HG03558 (cell line): ENCODE results near the gene CLDN2.
"Not testable (repeated sequence)": the region's sequence is repeated elsewhere in the genome, so short reads cannot be mapped to it uniquely, and the experiment has no call there.

Experiments
- ATAC-seq: cut with Tn5 transposase; IDR thresholded peaks from one replicate; pipeline ENCODE4 v1.9.1; 2021; ENCODE audit warnings: moderate number of reproducible peaks; ENCODE audit not compliant: unreplicated experiment; ENCODE audit errors: extremely low read depth

CLDN2 gene

GRCh38 chrX:106955004-106955772 is 35.0 kb downstream of the CLDN2 start:
- no peak for ATAC-seq

DNA sequence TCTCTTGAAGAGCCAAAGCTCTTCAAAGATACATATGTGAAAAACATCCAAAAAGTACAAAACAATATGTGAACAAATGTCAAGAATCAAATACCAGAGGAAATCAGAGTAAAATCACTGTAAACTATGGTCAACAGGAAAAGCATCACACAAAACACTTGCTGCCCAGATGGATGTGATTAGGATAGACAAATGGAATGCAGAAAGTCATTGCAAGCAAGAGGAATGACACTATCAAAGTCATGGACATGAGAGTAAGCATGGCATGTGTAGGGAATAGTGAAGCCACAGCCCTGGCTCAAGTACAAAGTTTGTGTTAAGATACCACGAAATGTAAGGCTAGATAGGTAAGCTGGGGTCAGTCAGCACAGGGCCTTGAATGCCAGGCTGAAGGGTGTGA is 37.7 kb downstream of the CLDN2 start:
- ATAC-seq: no peak

GRCh38 chrX:106959901-106960300 is 39.7 kb downstream of the CLDN2 start:
- ATAC-seq: no peak

DNA sequence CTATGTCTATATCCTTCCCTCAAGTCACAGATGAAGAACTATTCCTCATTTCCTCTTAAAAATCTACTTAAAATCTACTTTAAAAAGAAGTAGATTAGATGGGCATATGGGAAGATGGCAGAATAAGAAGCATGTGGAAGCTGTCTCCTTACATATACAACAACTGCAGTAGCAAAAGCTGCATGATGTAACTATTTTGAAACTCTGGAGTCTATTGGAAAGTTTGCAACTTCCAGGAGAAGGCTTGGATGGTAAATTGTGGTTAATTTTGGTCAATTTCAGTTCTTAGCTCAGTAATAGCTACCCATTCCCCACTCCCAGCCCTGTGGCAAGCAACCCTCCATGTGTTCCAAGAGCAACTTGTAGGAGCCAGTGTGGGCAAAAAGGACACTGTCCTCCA is 42.9 kb downstream of the CLDN2 start:
- no peak for ATAC-seq

GRCh38 chrX:106964290-106964689 is 44.1 kb downstream of the CLDN2 start:
- no peak for ATAC-seq

DNA sequence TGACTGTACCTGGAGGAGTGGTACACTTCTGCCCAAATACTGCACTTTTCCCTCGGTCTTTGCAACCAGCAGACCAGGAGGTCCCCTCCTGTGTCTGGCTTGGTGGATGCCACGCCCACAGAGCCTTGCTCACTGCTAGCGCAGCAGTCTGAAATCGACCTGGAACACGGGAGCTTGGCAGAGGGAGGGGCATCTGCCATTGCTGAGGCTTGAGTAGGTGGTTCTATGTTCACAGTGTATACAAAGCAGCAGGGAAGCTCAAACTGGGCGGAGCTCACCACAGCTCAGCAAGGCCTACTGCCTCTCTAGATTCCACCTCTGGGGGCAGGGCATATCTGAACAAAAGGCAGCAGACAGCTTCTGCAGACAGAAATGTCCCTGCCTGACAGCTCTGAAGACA is 46.3 kb downstream of the CLDN2 start:
- not testable (repeated sequence) for ATAC-seq

DNA sequence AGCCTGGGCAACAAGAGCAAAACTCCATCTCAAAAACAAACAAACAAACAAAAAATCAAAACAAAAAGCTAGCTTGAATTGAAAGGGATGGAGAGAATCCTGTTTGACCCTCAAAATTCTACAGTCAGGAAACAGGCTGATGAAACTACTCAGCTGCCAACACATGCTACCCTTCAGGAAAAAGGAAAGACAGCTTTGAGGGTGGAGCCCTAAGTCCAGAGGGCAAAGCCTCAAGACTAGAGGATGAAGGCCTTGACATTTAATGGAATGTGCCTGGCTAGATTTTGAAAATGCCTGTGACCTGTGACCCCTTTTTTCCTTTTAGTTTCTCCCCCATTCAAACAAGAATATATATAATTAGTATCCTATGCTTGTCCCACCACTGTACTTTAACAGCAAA is 52.7 kb downstream of the CLDN2 start:
- ATAC-seq: no peak

GRCh38 chrX:106973433-106974149 is 53.4 kb downstream of the CLDN2 start:
- no peak for ATAC-seq

- ATAC-seq: no peak
Measured at GRCh38 chrX:106976416-106976815, 56.2 kb downstream of the CLDN2 start.
